ENCODE measurements around the gene KDM8.

GRCh38 chr16:27195076-27195741 lies 8.1 kb upstream of the KDM8 start:
- TF ChIP-seq EZH2phosphoT487 (IDR thresholded peaks at IDR 0.05; ENCODE audit: borderline replicate concordance, low read length) (no peak), EZH2 (IDR thresholded peaks at IDR 0.05; ENCODE audit: low read length, unreplicated experiment) (no peak)
